Thyroid gland (tissue), 4 donors: ENCODE data around the gene SKP1.

Experiments used
- CTCF ChIP-seq, 6 experiments: fragments of 200-600 bp in 3 of 6; fragments of 450-650 bp in 3 of 6; sonication (generic) in 3 of 6; IDR thresholded peaks; one replicate each; pipeline ENCODE4 v1.5.1; 2016 to 2019; ENCODE audit warnings: antibody characterized with exemption in 6 of 6, mild to moderate bottlenecking in 2 of 6, inconsistent platforms in 1 of 6, moderate library complexity in 1 of 6
- POLR2A ChIP-seq, 2 donors: fragments of 450-650 bp; IDR thresholded peaks; one replicate each; pipeline ENCODE4 v1.6.1; 2017; ENCODE audit warnings: antibody characterized with exemption in 2 of 2, mild to moderate bottlenecking in 2 of 2, moderate library complexity in 1 of 2

- no peak for TF ChIP-seq CTCF (IDR thresholded peaks at IDR 0.05)
- no peak for TF ChIP-seq POLR2A (IDR thresholded peaks at IDR 0.05)
These were observed 27.7 kb downstream of the SKP1 start for GRCh38 chr5:134148986-134149539.
